ENCODE measurements around the gene FMO3. TPM values are rescaled to one million over a fixed set of nuclear protein-coding genes. Genes with fewer than 3 reads are reported as not detected.

FMO3 gene
- total RNA-seq, 5 donors from 2014 or later (not counting 1 experiment from before 2014, with no cell fraction given): 0.20 TPM; not detected in 4

GRCh38 chr1:171150156-171150555 lies 59.5 kb downstream of the FMO3 start:
- no peak overlapping the region for H3K27ac ChIP-seq (ENCODE audit: low read length)

GRCh38 chr1:171152549-171152948 lies 61.8 kb downstream of the FMO3 start:
- CTCF ChIA-PET: no interaction called here
- H3K36me3 Mint-ChIP-seq: no peaks in the 10 kb centered on the region
- peaks cover 8 to 14% of the 10 kb centered on the region in 2 donors for H3K27me3 Mint-ChIP-seq
- no peak overlapping the region for H3K4me3 Mint-ChIP-seq
- no peaks in the 10 kb centered on the region for H3K9me3 ChIP-seq
- POLR2A ChIA-PET: no interaction called here
- 80% methylated on average over 2 of the region's 2 CpGs for WGBS (ENCODE audit: insufficient coverage)
- no peaks in the 10 kb centered on the region for H3K27me3 ChIP-seq (replicated peaks in 1 of 2; ENCODE audit: control insufficient read depth in 2 of 2, extremely low read depth in 1 of 2, insufficient read depth in 2 of 2, low read length in 1 of 2)
- no peak for ATAC-seq (replicated peaks in 1 of 4)
- no peaks in the 10 kb centered on the region for H3K4me1 Mint-ChIP-seq
- no peak for DNase-seq
- no peaks in the 10 kb centered on the region for H3K9me3 Mint-ChIP-seq
- no peak overlapping the region for H3K4me3 ChIP-seq (ENCODE audit: control insufficient read depth in 1 of 2, extremely low read depth in 1 of 2, low read length in 1 of 2)
- no peaks in the 10 kb centered on the region for H3K4me1 ChIP-seq (ENCODE audit: control insufficient read depth in 1 of 2, extremely low read depth in 1 of 2, insufficient read depth in 2 of 2, low read length in 2 of 2)
- H3K36me3 ChIP-seq (ENCODE audit: control insufficient read depth in 2 of 2, extremely low read depth in 1 of 2, insufficient read depth in 1 of 2, low read length in 1 of 2): no peaks in the 10 kb centered on the region
- no peak overlapping the region for H3K27ac ChIP-seq (ENCODE audit: low read length)
- H3K27ac Mint-ChIP-seq: no peak overlapping the region

More at GRCh38 chr1:171150156-171150555, 59.5 kb downstream of the FMO3 start:
- Mint-ChIP-seq H3K36me3 (no peaks in the 10 kb centered on the region), H3K27me3 (peaks cover 8 to 15% of the 10 kb centered on the region in 2 donors), H3K27ac (no peak overlapping the region), H3K4me1 (no peaks in the 10 kb centered on the region), H3K9me3 (no peaks in the 10 kb centered on the region), H3K4me3 (no peak overlapping the region)
- WGBS (ENCODE audit: insufficient coverage): no CpG with 5 or more reads among the region's 1 CpG
- CTCF ChIA-PET: no interaction called here
- DNase-seq (no peak), ATAC-seq (replicated peaks in 1 of 4) (no peak)
- H3K4me1 ChIP-seq (ENCODE audit: control insufficient read depth in 1 of 2, extremely low read depth in 1 of 2, insufficient read depth in 2 of 2, low read length in 2 of 2): no peaks in the 10 kb centered on the region
- H3K9me3 ChIP-seq: no peaks in the 10 kb centered on the region
- no peaks in the 10 kb centered on the region for H3K36me3 ChIP-seq (ENCODE audit: control insufficient read depth in 2 of 2, extremely low read depth in 1 of 2, insufficient read depth in 1 of 2, low read length in 1 of 2)
- POLR2A ChIA-PET: no interaction called here
- no peaks in the 10 kb centered on the region for H3K27me3 ChIP-seq (replicated peaks in 1 of 2; ENCODE audit: control insufficient read depth in 2 of 2, extremely low read depth in 1 of 2, insufficient read depth in 2 of 2, low read length in 1 of 2)
- no peak overlapping the region for H3K4me3 ChIP-seq (ENCODE audit: control insufficient read depth in 1 of 2, extremely low read depth in 1 of 2, low read length in 1 of 2)

GRCh38 chr1:171155484-171155883 lies 64.8 kb downstream of the FMO3 start:
- Histone ChIP-seq H3K36me3 (ENCODE audit: control insufficient read depth in 2 of 2, extremely low read depth in 1 of 2, insufficient read depth in 1 of 2, low read length in 1 of 2) (no peaks in the 10 kb centered on the region), H3K27ac (ENCODE audit: low read length) (no peak overlapping the region), H3K4me1 (ENCODE audit: control insufficient read depth in 1 of 2, extremely low read depth in 1 of 2, insufficient read depth in 2 of 2, low read length in 2 of 2) (no peaks in the 10 kb centered on the region), H3K27me3 (replicated peaks in 1 of 2; ENCODE audit: control insufficient read depth in 2 of 2, extremely low read depth in 1 of 2, insufficient read depth in 2 of 2, low read length in 1 of 2) (no peaks in the 10 kb centered on the region), H3K4me3 (ENCODE audit: control insufficient read depth in 1 of 2, extremely low read depth in 1 of 2, low read length in 1 of 2) (no peak overlapping the region), H3K9me3 (no peaks in the 10 kb centered on the region)
- Mint-ChIP-seq H3K4me1 (no peaks in the 10 kb centered on the region), H3K27ac (no peak overlapping the region), H3K36me3 (no peaks in the 10 kb centered on the region), H3K27me3 (peaks cover 1 to 9% of the 10 kb centered on the region in 2 donors), H3K9me3 (no peaks in the 10 kb centered on the region), H3K4me3 (no peak overlapping the region)
- CTCF ChIA-PET: no interaction called here
- DNase-seq (no peak), ATAC-seq (replicated peaks in 1 of 4) (no peak)
- POLR2A ChIA-PET: no interaction called here

GRCh38 chr1:171158096-171158495 lies 67.4 kb downstream of the FMO3 start:
- Mint-ChIP-seq H3K27ac (no peak overlapping the region), H3K36me3 (no peaks in the 10 kb centered on the region), H3K4me1 (no peaks in the 10 kb centered on the region), H3K4me3 (no peak overlapping the region), H3K27me3 (peaks cover 0 to 9% of the 10 kb centered on the region in 2 donors), H3K9me3 (no peaks in the 10 kb centered on the region)
- no peaks in the 10 kb centered on the region for H3K27me3 ChIP-seq (replicated peaks in 1 of 2; ENCODE audit: control insufficient read depth in 2 of 2, extremely low read depth in 1 of 2, insufficient read depth in 2 of 2, low read length in 1 of 2)
- H3K4me1 ChIP-seq (ENCODE audit: control insufficient read depth in 1 of 2, extremely low read depth in 1 of 2, insufficient read depth in 2 of 2, low read length in 2 of 2): no peaks in the 10 kb centered on the region
- H3K9me3 ChIP-seq: no peaks in the 10 kb centered on the region
- ChIA-PET POLR2A (no interaction called here), CTCF (no interaction called here)
- ATAC-seq (replicated peaks in 1 of 4) (no peak), DNase-seq (no peak)
- no peaks in the 10 kb centered on the region for H3K36me3 ChIP-seq (ENCODE audit: control insufficient read depth in 2 of 2, extremely low read depth in 1 of 2, insufficient read depth in 1 of 2, low read length in 1 of 2)
- H3K4me3 ChIP-seq (ENCODE audit: control insufficient read depth in 1 of 2, extremely low read depth in 1 of 2, low read length in 1 of 2): no peak overlapping the region
- 86% methylated on average over 4 of the region's 5 CpGs for WGBS (ENCODE audit: insufficient coverage)
- no peak overlapping the region for H3K27ac ChIP-seq (ENCODE audit: low read length)

- POLR2A ChIA-PET: no interaction called here
- CTCF ChIA-PET: no interaction called here
- no peaks in the 10 kb centered on the region for H3K36me3 ChIP-seq (ENCODE audit: control insufficient read depth in 2 of 2, extremely low read depth in 1 of 2, insufficient read depth in 1 of 2, low read length in 1 of 2)
- Mint-ChIP-seq H3K4me1 (no peaks in the 10 kb centered on the region), H3K27ac (no peak overlapping the region), H3K4me3 (no peak overlapping the region), H3K36me3 (no peaks in the 10 kb centered on the region), H3K9me3 (no peaks in the 10 kb centered on the region), H3K27me3 (peaks cover 0 to 9% of the 10 kb centered on the region in 2 donors)
- DNase-seq (no peak), ATAC-seq (replicated peaks in 1 of 4) (no peak)
- no peaks in the 10 kb centered on the region for H3K9me3 ChIP-seq
- H3K27me3 ChIP-seq (replicated peaks in 1 of 2; ENCODE audit: control insufficient read depth in 2 of 2, extremely low read depth in 1 of 2, insufficient read depth in 2 of 2, low read length in 1 of 2): no peaks in the 10 kb centered on the region
- WGBS (ENCODE audit: insufficient coverage): no CpG with 5 or more reads among the region's 3 CpGs
- H3K27ac ChIP-seq (ENCODE audit: low read length): no peak overlapping the region
- no peak overlapping the region for H3K4me3 ChIP-seq (ENCODE audit: control insufficient read depth in 1 of 2, extremely low read depth in 1 of 2, low read length in 1 of 2)
- no peaks in the 10 kb centered on the region for H3K4me1 ChIP-seq (ENCODE audit: control insufficient read depth in 1 of 2, extremely low read depth in 1 of 2, insufficient read depth in 2 of 2, low read length in 2 of 2)
Observed at GRCh38 chr1:171158551-171158950, 67.8 kb downstream of the FMO3 start.

GRCh38 chr1:171159148-171159547 lies 68.4 kb downstream of the FMO3 start:
- Histone ChIP-seq H3K36me3 (ENCODE audit: control insufficient read depth in 2 of 2, extremely low read depth in 1 of 2, insufficient read depth in 1 of 2, low read length in 1 of 2) (no peaks in the 10 kb centered on the region), H3K9me3 (no peaks in the 10 kb centered on the region), H3K27me3 (replicated peaks in 1 of 2; ENCODE audit: control insufficient read depth in 2 of 2, extremely low read depth in 1 of 2, insufficient read depth in 2 of 2, low read length in 1 of 2) (no peaks in the 10 kb centered on the region), H3K27ac (ENCODE audit: low read length) (no peak overlapping the region), H3K4me3 (ENCODE audit: control insufficient read depth in 1 of 2, extremely low read depth in 1 of 2, low read length in 1 of 2) (no peak overlapping the region), H3K4me1 (ENCODE audit: control insufficient read depth in 1 of 2, extremely low read depth in 1 of 2, insufficient read depth in 2 of 2, low read length in 2 of 2) (no peaks in the 10 kb centered on the region)
- Mint-ChIP-seq H3K36me3 (no peaks in the 10 kb centered on the region), H3K27me3 (peaks cover 0 to 9% of the 10 kb centered on the region in 2 donors), H3K27ac (no peak overlapping the region), H3K9me3 (no peaks in the 10 kb centered on the region), H3K4me3 (no peak overlapping the region), H3K4me1 (no peaks in the 10 kb centered on the region)
- no peak for ATAC-seq (replicated peaks in 1 of 4)
- no peak for DNase-seq
- WGBS (ENCODE audit: insufficient coverage): no CpG with 5 or more reads among the region's 2 CpGs
- ChIA-PET POLR2A (no interaction called here), CTCF (no interaction called here)

- H3K4me3 Mint-ChIP-seq: no peak overlapping the region
- H3K9me3 Mint-ChIP-seq: no peaks in the 10 kb centered on the region
- H3K4me1 Mint-ChIP-seq: no peaks in the 10 kb centered on the region
- ChIA-PET POLR2A (no interaction called here), CTCF (no interaction called here)
- ATAC-seq (replicated peaks in 1 of 4) (no peak), DNase-seq (no peak)
- no peaks in the 10 kb centered on the region for H3K9me3 ChIP-seq
- no peak overlapping the region for H3K27ac Mint-ChIP-seq
- no peak overlapping the region for H3K4me3 ChIP-seq (ENCODE audit: control insufficient read depth in 1 of 2, extremely low read depth in 1 of 2, low read length in 1 of 2)
- H3K27me3 ChIP-seq (replicated peaks in 1 of 2; ENCODE audit: control insufficient read depth in 2 of 2, extremely low read depth in 1 of 2, insufficient read depth in 2 of 2, low read length in 1 of 2): no peaks in the 10 kb centered on the region
- H3K36me3 Mint-ChIP-seq: no peaks in the 10 kb centered on the region
- 52% methylated on average over 2 of the region's 3 CpGs for WGBS (ENCODE audit: insufficient coverage)
- no peaks in the 10 kb centered on the region for H3K4me1 ChIP-seq (ENCODE audit: control insufficient read depth in 1 of 2, extremely low read depth in 1 of 2, insufficient read depth in 2 of 2, low read length in 2 of 2)
- H3K36me3 ChIP-seq (ENCODE audit: control insufficient read depth in 2 of 2, extremely low read depth in 1 of 2, insufficient read depth in 1 of 2, low read length in 1 of 2): no peaks in the 10 kb centered on the region
- peaks cover 0 to 9% of the 10 kb centered on the region in 2 donors for H3K27me3 Mint-ChIP-seq
- H3K27ac ChIP-seq (ENCODE audit: low read length): no peak overlapping the region
Observed at GRCh38 chr1:171160211-171160610, 69.5 kb downstream of the FMO3 start.

All from T-cell (primary cell).